ENCODE data around the gene C19orf38.

Gene C19orf38

GRCh38 chr19:10858204-10858828 lies 10.1 kb downstream of the C19orf38 start:
- H3K9me2 ChIP-seq (replicated peaks; ENCODE audit: low read depth, low read length) = no peaks in the 10 kb centered on the region
- H4K20me1 ChIP-seq (ENCODE audit: insufficient read depth, low read length, poor library complexity, severe bottlenecking) = no peaks in the 10 kb centered on the region
- H3K36me3 ChIP-seq (ENCODE audit: insufficient read depth, low read length) = no peaks in the 10 kb centered on the region
- H3K9me3 ChIP-seq (ENCODE audit: insufficient read depth, low read depth, low read length) = no peaks in the 10 kb centered on the region
- H3K4me3 ChIP-seq (ENCODE audit: low read length, poor library complexity, severe bottlenecking) = no peak overlapping the region
- H3K4me1 ChIP-seq (ENCODE audit: insufficient read depth, low read length, poor library complexity, severe bottlenecking) = no peaks in the 10 kb centered on the region
- no peaks in the 10 kb centered on the region for H3F3A ChIP-seq (ENCODE audit: low read depth)
- no peak overlapping the region for H3K9ac ChIP-seq (ENCODE audit: low read depth, low read length, poor library complexity, severe bottlenecking)
- H3K4me2 ChIP-seq (ENCODE audit: low read depth, low read length, poor library complexity, severe bottlenecking) = no peak overlapping the region
- no peaks in the 10 kb centered on the region for H3K79me2 ChIP-seq (ENCODE audit: insufficient read depth, low read length)
- peak overlapping the region; percentile 78 for H2AFZ ChIP-seq (ENCODE audit: low read length)
- no peaks in the 10 kb centered on the region for H3K27me3 ChIP-seq (ENCODE audit: insufficient read depth, low read length, poor library complexity, severe bottlenecking)
- TF ChIP-seq EZH2phosphoT487 (IDR thresholded peaks at IDR 0.05; ENCODE audit: borderline replicate concordance) = no peak
- peak; percentile 98 for TF ChIP-seq CTCF (conservative IDR thresholded peaks at IDR 0.05; ENCODE audit: low read length)

- Histone ChIP-seq H3K4me2 (ENCODE audit: low read depth, low read length, poor library complexity, severe bottlenecking) (no peak overlapping the region), H3F3A (ENCODE audit: low read depth) (no peaks in the 10 kb centered on the region), H3K4me3 (ENCODE audit: low read length, poor library complexity, severe bottlenecking) (no peak overlapping the region), H3K36me3 (ENCODE audit: insufficient read depth, low read length) (no peaks in the 10 kb centered on the region), H2AFZ (ENCODE audit: low read length) (peak overlapping the region; percentile 25), H3K27me3 (ENCODE audit: insufficient read depth, low read length, poor library complexity, severe bottlenecking) (no peaks in the 10 kb centered on the region), H3K4me1 (ENCODE audit: insufficient read depth, low read length, poor library complexity, severe bottlenecking) (no peaks in the 10 kb centered on the region), H3K9ac (ENCODE audit: low read depth, low read length, poor library complexity, severe bottlenecking) (no peak overlapping the region), H3K9me2 (replicated peaks; ENCODE audit: low read depth, low read length) (no peaks in the 10 kb centered on the region), H4K20me1 (ENCODE audit: insufficient read depth, low read length, poor library complexity, severe bottlenecking) (no peaks in the 10 kb centered on the region), H3K9me3 (ENCODE audit: insufficient read depth, low read depth, low read length) (no peaks in the 10 kb centered on the region), H3K79me2 (ENCODE audit: insufficient read depth, low read length) (no peaks in the 10 kb centered on the region)
- peak; percentile 66 for TF ChIP-seq CTCF (conservative IDR thresholded peaks at IDR 0.05; ENCODE audit: low read length)
- TF ChIP-seq EZH2phosphoT487 (IDR thresholded peaks at IDR 0.05; ENCODE audit: borderline replicate concordance) = no peak
Observed at GRCh38 chr19:10861103-10861651, 13.0 kb downstream of the C19orf38 start.

GRCh38 chr19:10862561-10863106 lies 14.4 kb downstream of the C19orf38 start:
- no peaks in the 10 kb centered on the region for H3K79me2 ChIP-seq (ENCODE audit: insufficient read depth, low read length)
- no peaks in the 10 kb centered on the region for H3F3A ChIP-seq (ENCODE audit: low read depth)
- TF ChIP-seq CTCF (conservative IDR thresholded peaks at IDR 0.05; ENCODE audit: low read length) = no peak
- TF ChIP-seq EZH2phosphoT487 (IDR thresholded peaks at IDR 0.05; ENCODE audit: borderline replicate concordance) = no peak
- H3K27me3 ChIP-seq (ENCODE audit: insufficient read depth, low read length, poor library complexity, severe bottlenecking) = no peaks in the 10 kb centered on the region
- no peaks in the 10 kb centered on the region for H4K20me1 ChIP-seq (ENCODE audit: insufficient read depth, low read length, poor library complexity, severe bottlenecking)
- H3K4me3 ChIP-seq (ENCODE audit: low read length, poor library complexity, severe bottlenecking) = no peak overlapping the region
- no peaks in the 10 kb centered on the region for H3K9me2 ChIP-seq (replicated peaks; ENCODE audit: low read depth, low read length)
- H3K9me3 ChIP-seq (ENCODE audit: insufficient read depth, low read depth, low read length) = no peaks in the 10 kb centered on the region
- no peaks in the 10 kb centered on the region for H3K4me1 ChIP-seq (ENCODE audit: insufficient read depth, low read length, poor library complexity, severe bottlenecking)
- no peak overlapping the region for H3K4me2 ChIP-seq (ENCODE audit: low read depth, low read length, poor library complexity, severe bottlenecking)
- H3K9ac ChIP-seq (ENCODE audit: low read depth, low read length, poor library complexity, severe bottlenecking) = no peak overlapping the region
- no peak overlapping the region for H2AFZ ChIP-seq (ENCODE audit: low read length)
- H3K36me3 ChIP-seq (ENCODE audit: insufficient read depth, low read length) = no peaks in the 10 kb centered on the region

All from Loucy (cell line).